GM23248 (cell line): ENCODE results near the gene RSAD2. TPM values are rescaled to one million over a fixed set of nuclear protein-coding genes. Genes with fewer than 3 reads are reported as not detected.

ENCODE experiments used
- DNase-seq: peaks from one replicate; pipeline ENCODE4 v3.0.0-alpha.2; 2015
- H2AFZ ChIP-seq: fragments of 200-600 bp; sonication (generic); 2 replicates; pipeline ENCODE4 v1.6.1; 2016; ENCODE audit warnings: antibody characterized with exemption
- H3F3A ChIP-seq: fragments of 200-600 bp; sonication (generic); 2 replicates; pipeline ENCODE4 v1.6.1; 2016; ENCODE audit warnings: mild to moderate bottlenecking, antibody characterized with exemption, mixed run types; ENCODE audit not compliant: insufficient read depth
- H3K27ac ChIP-seq: fragments of 200-600 bp; sonication (generic); 2 replicates; pipeline ENCODE4 v1.5.1; 2016; ENCODE audit warnings: mild to moderate bottlenecking
- H3K27me3 ChIP-seq: fragments of 200-600 bp; sonication (generic); replicated peaks from 2 replicates; pipeline ENCODE4 v1.6.1; 2016; ENCODE audit warnings: mild to moderate bottlenecking; ENCODE audit not compliant: insufficient read depth
- H3K36me3 ChIP-seq: fragments of 200-600 bp; sonication (generic); 2 replicates; pipeline ENCODE4 v1.6.1; 2016; ENCODE audit warnings: low read depth, mild to moderate bottlenecking
- H3K4me1 ChIP-seq: fragments of 200-600 bp; sonication (generic); 2 replicates; pipeline ENCODE4 v1.6.1; 2016; ENCODE audit warnings: mild to moderate bottlenecking; ENCODE audit not compliant: insufficient read depth
- H3K4me2 ChIP-seq: fragments of 200-600 bp; sonication (generic); one replicate; pipeline ENCODE4 v1.6.1; 2016; ENCODE audit warnings: mild to moderate bottlenecking; ENCODE audit not compliant: unreplicated experiment
- H3K4me3 ChIP-seq: fragments of 200-600 bp; sonication (generic); 2 replicates; pipeline ENCODE4 v1.5.1; 2016; ENCODE audit warnings: mild to moderate bottlenecking
- H3K79me2 ChIP-seq: fragments of 200-600 bp; sonication (generic); 2 replicates; pipeline ENCODE4 v1.6.1; 2016; ENCODE audit warnings: mild to moderate bottlenecking; ENCODE audit not compliant: insufficient read depth
- H3K9ac ChIP-seq: fragments of 200-600 bp; sonication (generic); 2 replicates; pipeline ENCODE4 v1.6.1; 2016; ENCODE audit warnings: mild to moderate bottlenecking
- H3K9me2 ChIP-seq: fragments of 200-600 bp; sonication (generic); 2 replicates; pipeline ENCODE4 v1.6.1; 2016; ENCODE audit warnings: mixed run types, mild to moderate bottlenecking, moderate library complexity; ENCODE audit not compliant: insufficient read depth
- H3K9me3 ChIP-seq: fragments of 200-600 bp; sonication (generic); one replicate; pipeline ENCODE4 v1.6.1; 2017; ENCODE audit warnings: low read depth
- H4K20me1 ChIP-seq: fragments of 200-600 bp; sonication (generic); 2 replicates; pipeline ENCODE4 v1.6.0; 2016; ENCODE audit not compliant: insufficient read depth
- EZH2 ChIP-seq: fragments of 200-600 bp; sonication (generic); IDR thresholded peaks from 2 replicates; pipeline ENCODE4 v1.6.1; 2018; ENCODE audit warnings: antibody characterized with exemption, mild to moderate bottlenecking; ENCODE audit not compliant: insufficient read depth, poor library complexity, severe bottlenecking
- EZH2phosphoT487 ChIP-seq: fragments of 200-600 bp; sonication (generic); IDR thresholded peaks from 2 replicates; pipeline ENCODE4 v1.6.1; 2018; ENCODE audit warnings: antibody characterized with exemption, moderate library complexity, mild to moderate bottlenecking, low read depth; ENCODE audit not compliant: insufficient read depth
- WGBS, 2 experiments: methylation state at CpG; one replicate each; pipeline ENCODE4 v1.1.6; 2015 to 2017; ENCODE audit warnings: low lambda C conversion rate in 2 of 2, low coverage in 1 of 2; ENCODE audit errors: missing lambda C conversion rate in 2 of 2; 5-methylcytosine and 5-hydroxymethylcytosine counted together
- in situ Hi-C: fragments of 300-500 bp; cut with MboI; formaldehyde crosslinking; loops from 2 replicates; pipeline ENCODE4 v1.15.0; 2020
- polyA plus RNA-seq: library from polyadenylated mRNA; unstranded; fragments of >200 nt; fragmentation: Nextera tagmentation; extraction: Ambion mirVana; gene quantifications from 2 replicates; pipeline ENCODE4 v1.2.1, GENCODE V29; 2016
- total RNA-seq: library from RNA; depleted of rRNA; stranded (reverse); fragments of >200 nt; shearing (Covaris generic); gene quantifications from 2 replicates; pipeline ENCODE4 v1.2.3, GENCODE V29; 2014

RSAD2 gene
- total and polyA plus RNA-seq, 2 experiments from 2014 or later, result not detected

GRCh38 chr2:6864923-6865345 lies 12.6 kb upstream of the RSAD2 start:
- no peaks in the 10 kb centered on the region for H3K9me2 ChIP-seq
- no peaks in the 10 kb centered on the region for H4K20me1 ChIP-seq
- 10 to 12% methylated on average over 34 to 37 of the region's 37 CpGs for WGBS, 2 experiments
- H3K9ac ChIP-seq, result no peak overlapping the region
- H3K4me1 ChIP-seq, result no peaks in the 10 kb centered on the region
- peak overlapping the region; percentile 56; the same call in 1 of the 2 replicates for H2AFZ ChIP-seq
- TF ChIP-seq EZH2phosphoT487, result no peak
- no peak for TF ChIP-seq EZH2
- in situ Hi-C loops, result no loop called here
- no peaks in the 10 kb centered on the region for H3K79me2 ChIP-seq
- no peaks in the 10 kb centered on the region for H3K9me3 ChIP-seq
- DNase-seq, result no peak
- no peaks in the 10 kb centered on the region for H3F3A ChIP-seq
- peaks cover 39% of the 10 kb centered on the region for H3K27me3 ChIP-seq
- peak overlapping the region; percentile 79 for H3K4me2 ChIP-seq
- H3K27ac ChIP-seq, result no peak overlapping the region
- peak overlapping the region; percentile 71 for H3K4me3 ChIP-seq
- no peaks in the 10 kb centered on the region for H3K36me3 ChIP-seq

GRCh38 chr2:6865346-6866274 lies 12.0 kb upstream of the RSAD2 start, which contains the start of gene CMPK2:
Gene CMPK2, minus strand, starts transcription at chr2:6865907. Its CDS starts 211 bp downstream, at chr2:6865696.
- no peaks in the 10 kb centered on the region for H3K9me3 ChIP-seq
- H3K4me1 ChIP-seq, result no peaks in the 10 kb centered on the region
- WGBS, 2 experiments, result 1 to 3% methylated on average over 78 to 100 of the region's 115 CpGs
- H3K36me3 ChIP-seq, result no peaks in the 10 kb centered on the region
- H3K4me2 ChIP-seq, result peak within 1 kb of the TSS; percentile 79
- H3K9ac ChIP-seq, result peak within 1 kb of the TSS; percentile 24; the same call in 1 of the 2 replicates
- peak; percentile 68 for DNase-seq
- H2AFZ ChIP-seq, result peak within 1 kb of the TSS; percentile 56
- peaks cover 39% of the 10 kb centered on the region for H3K27me3 ChIP-seq
- no peaks in the 10 kb centered on the region for H4K20me1 ChIP-seq
- H3K79me2 ChIP-seq, result no peaks in the 10 kb centered on the region
- TF ChIP-seq EZH2 (no peak), EZH2phosphoT487 (no peak)
- no peak within 1 kb of the TSS for H3K27ac ChIP-seq
- H3F3A ChIP-seq, result no peaks in the 10 kb centered on the region
- H3K9me2 ChIP-seq, result no peaks in the 10 kb centered on the region
- in situ Hi-C loops, result no loop called here
- H3K4me3 ChIP-seq, result peak within 1 kb of the TSS; percentile 71

- WGBS, 2 experiments, result 11 to 14% methylated on average over 9 of the region's 9 CpGs
- Histone ChIP-seq H3K9me3 (no peaks in the 10 kb centered on the region), H3K4me2 (peak overlapping the region; percentile 79), H4K20me1 (no peaks in the 10 kb centered on the region), H3F3A (no peaks in the 10 kb centered on the region), H2AFZ (peak overlapping the region; percentile 56), H3K27ac (no peak overlapping the region), H3K27me3 (peaks cover 39% of the 10 kb centered on the region), H3K9ac (no peak overlapping the region), H3K4me3 (peak overlapping the region; percentile 71), H3K9me2 (no peaks in the 10 kb centered on the region), H3K4me1 (no peaks in the 10 kb centered on the region), H3K36me3 (no peaks in the 10 kb centered on the region), H3K79me2 (no peaks in the 10 kb centered on the region)
- in situ Hi-C loops, result no loop called here
- DNase-seq, result peak; percentile 24
- TF ChIP-seq EZH2phosphoT487, result no peak
- no peak for TF ChIP-seq EZH2
Observed at GRCh38 chr2:6866275-6866671, 11.3 kb upstream of the RSAD2 start.

GRCh38 chr2:6866982-6867381 lies 10.6 kb upstream of the RSAD2 start:
- Histone ChIP-seq H3K27ac (no peak overlapping the region), H4K20me1 (no peaks in the 10 kb centered on the region), H3K4me2 (no peak overlapping the region), H3K9me3 (no peaks in the 10 kb centered on the region), H3K9me2 (no peaks in the 10 kb centered on the region), H3K4me3 (no peak overlapping the region), H3K9ac (no peak overlapping the region), H3K27me3 (peaks cover 42% of the 10 kb centered on the region), H3K4me1 (no peaks in the 10 kb centered on the region), H3F3A (no peaks in the 10 kb centered on the region), H2AFZ (no peak overlapping the region), H3K36me3 (no peaks in the 10 kb centered on the region), H3K79me2 (no peaks in the 10 kb centered on the region)
- WGBS, 2 experiments, result 93% methylated on average over 7 of the region's 7 CpGs
- in situ Hi-C loops, result no loop called here
- TF ChIP-seq EZH2, result no peak
- DNase-seq, result no peak
